ENCODE data around the gene LILRA1.
A peak's percentile ranks its signal among the peaks of the same experiment; 100 is the strongest.
"Not testable (repeated sequence)": the region's sequence is repeated elsewhere in the genome, so short reads cannot be mapped to it uniquely, and the experiment has no call there.

Gene LILRA1

GRCh38 chr19:54627912-54628311 lies 34.5 kb downstream of the LILRA1 start:
- DNase-seq, result not testable (repeated sequence)

DNA sequence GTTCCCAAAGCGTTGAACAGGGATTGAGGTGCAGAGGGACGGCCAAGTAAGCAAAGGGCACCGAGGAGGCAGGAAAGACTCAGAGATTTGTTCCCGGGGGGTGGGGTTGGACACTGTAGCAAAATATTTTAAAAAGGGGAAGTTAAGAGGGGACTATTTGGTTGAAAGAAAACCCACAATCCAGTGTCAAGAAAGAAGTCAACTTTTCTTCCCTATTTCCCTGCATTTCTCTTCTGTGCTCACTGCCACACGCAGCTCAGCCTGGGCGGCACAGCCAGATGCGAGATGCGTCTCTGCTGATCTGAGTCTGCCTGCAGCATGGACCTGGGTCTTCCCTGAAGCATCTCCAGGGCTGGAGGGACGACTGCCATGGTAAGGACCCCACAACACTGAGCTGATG lies 36.8 kb downstream of the LILRA1 start, which contains the start of gene LILRB1:
LILRB1 (plus strand) TSS at position 223 of the 400 bp plus-strand sequence. CDS start 590 bp downstream, outside the sequence.
- DNase-seq, result peak; percentile 91

- peak; percentile 63 for DNase-seq
These were observed 37.4 kb downstream of the LILRA1 start for GRCh38 chr19:54630782-54631181.

DNA sequence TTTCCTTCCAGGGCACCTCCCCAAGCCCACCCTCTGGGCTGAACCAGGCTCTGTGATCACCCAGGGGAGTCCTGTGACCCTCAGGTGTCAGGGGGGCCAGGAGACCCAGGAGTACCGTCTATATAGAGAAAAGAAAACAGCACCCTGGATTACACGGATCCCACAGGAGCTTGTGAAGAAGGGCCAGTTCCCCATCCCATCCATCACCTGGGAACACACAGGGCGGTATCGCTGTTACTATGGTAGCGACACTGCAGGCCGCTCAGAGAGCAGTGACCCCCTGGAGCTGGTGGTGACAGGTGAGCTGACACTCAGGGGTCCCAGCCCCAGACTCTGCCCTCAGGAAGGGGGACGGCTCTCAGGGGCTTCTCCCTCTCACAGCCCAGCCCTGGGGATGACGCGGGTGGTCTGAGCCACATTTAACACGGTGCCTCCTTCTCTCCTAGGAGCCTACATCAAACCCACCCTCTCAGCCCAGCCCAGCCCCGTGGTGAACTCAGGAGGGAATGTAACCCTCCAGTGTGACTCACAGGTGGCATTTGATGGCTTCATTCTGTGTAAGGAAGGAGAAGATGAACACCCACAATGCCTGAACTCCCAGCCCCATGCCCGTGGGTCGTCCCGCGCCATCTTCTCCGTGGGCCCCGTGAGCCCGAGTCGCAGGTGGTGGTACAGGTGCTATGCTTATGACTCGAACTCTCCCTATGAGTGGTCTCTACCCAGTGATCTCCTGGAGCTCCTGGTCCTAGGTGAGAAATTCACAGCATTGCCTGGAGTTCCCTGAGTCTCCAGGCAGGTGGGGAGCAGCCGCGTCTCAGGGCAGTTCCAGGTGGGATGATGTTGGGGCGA lies 38.3 kb downstream of the LILRA1 start:
- not testable (repeated sequence) for DNase-seq

DNA sequence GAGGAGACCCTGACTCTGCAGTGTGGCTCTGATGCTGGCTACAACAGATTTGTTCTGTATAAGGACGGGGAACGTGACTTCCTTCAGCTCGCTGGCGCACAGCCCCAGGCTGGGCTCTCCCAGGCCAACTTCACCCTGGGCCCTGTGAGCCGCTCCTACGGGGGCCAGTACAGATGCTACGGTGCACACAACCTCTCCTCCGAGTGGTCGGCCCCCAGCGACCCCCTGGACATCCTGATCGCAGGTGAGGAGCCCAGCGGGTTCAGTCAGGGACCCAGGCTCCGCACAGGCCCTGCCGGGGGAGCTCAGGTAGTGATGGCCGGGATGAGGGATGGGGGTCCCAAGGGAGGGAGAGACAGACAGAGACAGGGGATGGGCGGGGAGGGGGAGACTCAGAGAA lies 39.1 kb downstream of the LILRA1 start:
- DNase-seq, result not testable (repeated sequence)

GRCh38 chr19:54633401-54633800 lies 40.0 kb downstream of the LILRA1 start:
- no peak for DNase-seq

DNA sequence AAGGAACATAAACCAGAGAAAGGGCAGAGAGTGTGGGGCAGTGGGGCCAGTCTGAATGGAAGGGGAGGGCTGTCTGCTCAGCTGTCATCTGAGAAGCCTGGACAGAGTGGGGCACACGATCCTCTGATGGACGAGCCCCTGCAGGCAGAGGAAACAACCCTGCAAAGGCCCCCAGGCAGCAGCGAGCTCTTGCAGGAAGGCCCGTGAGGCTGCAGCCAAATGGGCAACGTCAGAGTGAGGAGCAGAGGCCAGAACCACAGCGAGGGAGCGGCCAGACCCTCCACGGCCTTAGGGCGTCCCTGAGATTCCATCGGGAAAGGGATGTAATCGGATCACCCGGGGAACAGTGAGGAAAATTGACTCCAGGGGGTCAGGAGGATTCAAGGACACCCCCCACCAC lies 42.6 kb downstream of the LILRA1 start:
- DNase-seq, result not testable (repeated sequence)

- no peak for DNase-seq
These were observed 45.3 kb downstream of the LILRA1 start for GRCh38 chr19:54638683-54639082.

GRCh38 chr19:54642953-54643352 lies 49.5 kb downstream of the LILRA1 start:
- DNase-seq, result peak; percentile 59

DNA sequence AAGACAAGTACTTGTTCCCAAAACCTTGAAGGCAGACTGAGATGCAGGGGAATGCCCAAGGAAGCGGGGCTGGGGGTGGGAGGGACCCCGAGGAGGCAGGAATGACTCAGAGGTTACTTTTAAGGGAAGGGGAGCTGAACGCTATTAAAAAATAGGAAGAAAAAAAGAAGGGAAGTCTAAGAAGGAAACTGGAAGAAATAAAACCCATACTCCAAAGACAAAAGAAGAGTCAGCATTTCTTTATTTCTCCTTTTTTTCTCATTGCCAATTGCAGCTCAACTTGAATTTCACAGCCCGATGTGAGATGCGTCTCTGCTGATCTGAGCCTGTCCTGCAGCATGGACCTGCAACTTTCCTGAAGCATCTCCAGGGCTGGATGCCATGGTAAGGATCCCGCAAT lies 50.2 kb downstream of the LILRA1 start:
- DNase-seq, result peak; percentile 35

DNA sequence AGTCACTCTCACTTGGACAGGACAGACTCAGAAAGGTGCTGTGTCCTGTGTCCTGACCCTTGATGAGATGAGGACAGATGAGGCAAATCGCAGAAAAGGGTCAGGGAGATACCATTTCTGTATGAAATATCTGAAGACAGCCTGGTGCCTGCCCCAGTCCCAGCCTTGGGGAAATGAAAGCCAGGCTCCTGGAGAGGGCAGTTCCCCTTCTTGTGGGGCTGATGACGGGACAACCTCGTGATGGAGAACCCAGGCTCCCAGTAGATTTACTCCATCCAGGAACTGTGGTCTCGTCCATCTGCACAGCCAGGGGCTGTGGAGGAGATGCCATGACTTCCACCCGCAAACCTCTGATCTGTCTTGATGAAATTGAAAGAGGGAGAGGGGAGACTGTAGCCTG lies 50.6 kb downstream of the LILRA1 start:
- DNase-seq, result peak; percentile 85

DNA sequence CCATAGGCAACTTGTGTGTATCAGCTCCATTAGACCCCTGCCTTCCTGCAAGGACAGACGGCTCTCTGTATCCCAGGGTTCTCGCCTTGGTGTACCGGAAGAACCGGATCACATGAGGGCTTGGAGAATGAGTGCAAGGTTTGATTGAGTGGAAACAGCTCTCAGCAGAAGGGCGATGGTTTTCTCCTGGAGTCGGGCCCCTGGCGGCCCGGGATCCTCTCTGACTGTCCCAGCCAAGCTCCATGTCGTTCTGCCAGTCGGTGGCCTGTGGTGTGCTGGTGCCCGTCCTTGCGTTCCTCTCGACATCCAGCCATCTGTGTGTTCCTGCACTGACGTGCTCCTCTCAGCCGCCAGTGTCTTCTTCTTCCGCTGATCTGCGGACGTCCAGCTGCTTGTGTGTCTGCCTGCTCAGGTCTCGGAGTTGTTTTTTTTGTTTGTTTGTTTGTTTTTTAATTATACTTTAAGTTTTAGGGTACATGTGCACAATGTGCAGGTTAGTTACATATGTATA lies 53.0 kb downstream of the LILRA1 start:
- DNase-seq, result no peak

DNA sequence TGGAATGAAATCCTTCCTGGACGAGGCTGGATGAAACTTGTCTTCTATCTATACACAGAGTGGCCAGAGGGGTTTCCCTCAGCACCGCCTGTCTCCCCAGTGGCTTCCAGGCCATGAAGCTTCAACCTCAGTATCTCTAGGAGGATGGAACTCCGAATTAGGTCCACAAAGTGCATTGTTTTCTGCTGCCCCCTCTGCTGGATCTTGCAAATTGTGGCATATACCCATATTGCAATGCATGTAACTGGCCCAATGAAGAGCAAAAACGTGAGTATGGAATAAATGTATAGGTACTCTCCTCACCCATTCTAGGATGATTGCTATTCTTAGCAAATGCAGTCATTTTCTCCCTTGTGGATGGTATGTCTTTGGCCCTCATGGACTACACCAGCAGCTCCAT lies 54.7 kb downstream of the LILRA1 start:
- no peak for DNase-seq

DNA sequence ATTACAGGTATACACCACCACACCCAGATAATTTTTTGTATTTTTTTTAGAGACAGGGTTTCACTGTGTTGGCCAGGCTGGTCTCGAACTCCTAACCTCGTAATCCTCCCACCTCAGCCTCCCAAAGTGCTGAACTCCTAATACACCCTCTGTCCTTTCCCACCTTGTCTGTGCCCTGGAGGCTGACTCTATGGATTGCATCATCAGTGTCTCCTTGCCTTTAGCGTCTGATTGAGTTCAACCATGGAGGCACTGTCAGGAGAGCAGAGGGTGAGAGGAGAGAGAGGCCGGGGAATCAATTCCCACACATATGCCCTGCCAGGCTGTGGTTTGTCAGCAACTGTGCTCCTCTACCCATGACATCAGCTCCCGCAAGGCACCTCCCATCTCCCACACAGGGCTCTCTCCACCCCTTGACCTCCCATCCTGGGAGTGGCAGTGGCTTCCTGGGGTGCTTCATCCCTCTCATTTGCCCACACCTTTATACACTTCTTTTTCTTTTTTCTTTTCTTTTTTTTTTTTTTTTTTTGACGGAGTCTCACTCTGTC lies 56.8 kb downstream of the LILRA1 start:
- DNase-seq, result peak; percentile 48
